GM12864 (cell line): ENCODE results near the gene SUSD1.

Experiments used
- DNase-seq: peaks from one replicate; pipeline ENCODE4 v3.0.0-alpha.2; 2011; ENCODE audit warnings: low read depth
- H3K4me3 ChIP-seq: 2 replicates; pipeline ENCODE4 v1.5.1; 2011; ENCODE audit warnings: mild to moderate bottlenecking, low read depth, low read length, control low read depth
- CTCF ChIP-seq: IDR thresholded peaks from 2 replicates; pipeline ENCODE4 v1.5.1; 2011; ENCODE audit warnings: low read depth, mild to moderate bottlenecking, moderate library complexity, low read length, control low read depth, inconsistent platforms; ENCODE audit errors: missing control alignments

The SUSD1 gene

GRCh38 chr9:112015736-112016135 is 159.4 kb downstream of the SUSD1 start:
- DNase-seq, result no peak
- H3K4me3 ChIP-seq, result no peak overlapping the region
- no peak for TF ChIP-seq CTCF

- TF ChIP-seq CTCF, result no peak
- no peak overlapping the region for H3K4me3 ChIP-seq
- DNase-seq, result no peak
Measured at GRCh38 chr9:112015149-112015548, 159.9 kb downstream of the SUSD1 start.

GRCh38 chr9:112013266-112013665 is 161.8 kb downstream of the SUSD1 start:
- no peak for DNase-seq
- no peak overlapping the region for H3K4me3 ChIP-seq
- TF ChIP-seq CTCF, result no peak

GRCh38 chr9:112012026-112012902 is 162.8 kb downstream of the SUSD1 start:
- H3K4me3 ChIP-seq, result no peak overlapping the region; the same call in 1 of the 2 replicates
- DNase-seq, result peak; percentile 94
- no peak for TF ChIP-seq CTCF

GRCh38 chr9:112011051-112011620 is 164.0 kb downstream of the SUSD1 start:
- no peak for DNase-seq
- no peak for TF ChIP-seq CTCF
- no peak overlapping the region for H3K4me3 ChIP-seq

- TF ChIP-seq CTCF, result no peak
- no peak overlapping the region for H3K4me3 ChIP-seq
- no peak for DNase-seq
Measured at GRCh38 chr9:112010537-112010936, 164.6 kb downstream of the SUSD1 start.
